Measurements from ENCODE around the gene EPHA1. TPM values are rescaled to one million over a fixed set of nuclear protein-coding genes. Genes with fewer than 3 reads are reported as not detected.
"Not testable (repeated sequence)": the region's sequence is repeated elsewhere in the genome, so short reads cannot be mapped to it uniquely, and the experiment has no call there.

EPHA1 gene
- total RNA-seq, 2 donors from 2014 or later = 9.9 to 14.3 TPM

GRCh38 chr7:143407287-143408251 is 1.1 kb downstream of the EPHA1 start:
- TF ChIP-seq CTCF (IDR thresholded peaks at IDR 0.05) = no peak
- TF ChIP-seq POLR2A (IDR thresholded peaks at IDR 0.05) = no peak
- DNase-seq (no peak), ATAC-seq (peak; percentile 5)
- no peaks in the 10 kb centered on the region for H3K36me3 ChIP-seq (replicated peaks in 1 of 2; ENCODE audit: insufficient read depth in 1 of 2, low read depth in 2 of 2)
- H3K27me3 ChIP-seq = no peaks in the 10 kb centered on the region
- H3K9me3 ChIP-seq = no peaks in the 10 kb centered on the region
- H3K4me1 ChIP-seq = peaks cover 27% of the 10 kb centered on the region
- peak overlapping the region; percentile 58 to 93 for H3K4me3 ChIP-seq
- intact Hi-C loops (cut with DNase I) = no loop called here
- peak overlapping the region in 3 of 4 donors; percentile 28 to 69 (median 58) for H3K27ac ChIP-seq
- 34 to 43% methylated on average over 10 to 13 of the region's 13 CpGs for WGBS, 2 donors

GRCh38 chr7:143406002-143406357 is 2.7 kb downstream of the EPHA1 start:
- H3K27ac ChIP-seq = no peak overlapping the region
- intact Hi-C loops (cut with DNase I) = no loop called here
- DNase-seq = no peak
- H3K4me3 ChIP-seq = no peak overlapping the region
- no peak for ATAC-seq
- H3K27me3 ChIP-seq = no peaks in the 10 kb centered on the region
- no peaks in the 10 kb centered on the region for H3K36me3 ChIP-seq (replicated peaks in 1 of 2; ENCODE audit: insufficient read depth in 1 of 2, low read depth in 2 of 2)
- peaks cover 22% of the 10 kb centered on the region for H3K4me1 ChIP-seq
- no peak for TF ChIP-seq POLR2A (IDR thresholded peaks at IDR 0.05)
- no peak for TF ChIP-seq CTCF (IDR thresholded peaks at IDR 0.05)
- no peaks in the 10 kb centered on the region for H3K9me3 ChIP-seq
- 74 to 84% methylated on average over 2 to 3 of the region's 3 CpGs for WGBS, 2 donors

GRCh38 chr7:143405173-143406001 is 3.3 kb downstream of the EPHA1 start:
- intact Hi-C loops (cut with DNase I) = no loop called here
- DNase-seq (no peak), ATAC-seq (no peak)
- Histone ChIP-seq H3K36me3 (replicated peaks in 1 of 2; ENCODE audit: insufficient read depth in 1 of 2, low read depth in 2 of 2) (no peaks in the 10 kb centered on the region), H3K9me3 (no peaks in the 10 kb centered on the region), H3K4me1 (peaks cover 22% of the 10 kb centered on the region), H3K27ac (no peak overlapping the region), H3K27me3 (no peaks in the 10 kb centered on the region), H3K4me3 (no peak overlapping the region)
- TF ChIP-seq POLR2A (IDR thresholded peaks at IDR 0.05) = no peak
- TF ChIP-seq CTCF (IDR thresholded peaks at IDR 0.05) = no peak
- WGBS, 2 donors = 68 to 72% methylated on average over 9 of the region's 9 CpGs

GRCh38 chr7:143402233-143402632 is 6.4 kb downstream of the EPHA1 start:
- H3K27me3 ChIP-seq; H3K9me3 ChIP-seq; DNase-seq; H3K27ac ChIP-seq; H3K4me1 ChIP-seq; intact Hi-C loops (cut with DNase I); H3K36me3 ChIP-seq (replicated peaks in 1 of 2; ENCODE audit: insufficient read depth in 1 of 2, low read depth in 2 of 2); ATAC-seq; H3K4me3 ChIP-seq: not testable (repeated sequence)
- WGBS, 2 donors = 74 to 84% methylated on average over 4 of the region's 4 CpGs

- DNase-seq (no peak), ATAC-seq (no peak)
- Histone ChIP-seq H3K4me3 (no peak overlapping the region), H3K9me3 (no peaks in the 10 kb centered on the region), H3K27me3 (no peaks in the 10 kb centered on the region), H3K27ac (no peak overlapping the region), H3K36me3 (replicated peaks in 1 of 2; ENCODE audit: insufficient read depth in 1 of 2, low read depth in 2 of 2) (no peaks in the 10 kb centered on the region), H3K4me1 (no peaks in the 10 kb centered on the region)
- no peak for TF ChIP-seq CTCF (IDR thresholded peaks at IDR 0.05)
- TF ChIP-seq POLR2A (IDR thresholded peaks at IDR 0.05) = no peak
- intact Hi-C loops (cut with DNase I) = no loop called here
- WGBS, 2 donors = 84 to 93% methylated on average over 9 to 12 of the region's 12 CpGs
These were observed 7.4 kb downstream of the EPHA1 start for GRCh38 chr7:143401265-143401664.

Measured in body of pancreas (tissue), 4 donors.